SK-N-SH treated with all-trans-retinoic acid at 6 μM for 48 hours (cell line): ENCODE results near the gene NSUN7.

Experiments
- ATAC-seq: fragments of 200-7000 bp; cut with Tn5 transposase; 3 replicates; pipeline ENCODE4 v1.9.1; 2020; ENCODE audit warnings: mild to moderate bottlenecking, moderate library complexity
- ARNTL ChIP-seq: fragments of 450-650 bp; formaldehyde crosslinking; IDR thresholded peaks from 2 replicates; pipeline ENCODE4 v1.5.0; 2020; ENCODE audit warnings: low read depth, mild to moderate bottlenecking, moderate library complexity, borderline replicate concordance
- BACH2 ChIP-seq: fragments of 250-450 bp; sonication (Bioruptor Pico); IDR thresholded peaks from 2 replicates; pipeline ENCODE4 v1.9.0; 2021; ENCODE audit warnings: mild to moderate bottlenecking, borderline replicate concordance
- CSDC2 ChIP-seq: fragments of 250-450 bp; sonication (Bioruptor Pico); IDR thresholded peaks from 2 replicates; pipeline ENCODE4 v1.5.0; 2020; ENCODE audit warnings: mild to moderate bottlenecking, moderate library complexity
- GLIS3 ChIP-seq: fragments of 250-450 bp; sonication (Bioruptor Pico); IDR thresholded peaks from 2 replicates; pipeline ENCODE4 v1.5.0; 2020; ENCODE audit warnings: mild to moderate bottlenecking, moderate library complexity
- ISL1 ChIP-seq: fragments of 250-450 bp; sonication (Bioruptor Pico); IDR thresholded peaks from 2 replicates; pipeline ENCODE4 v2.1.2; 2022; ENCODE audit warnings: mild to moderate bottlenecking, moderate library complexity
- PPARA ChIP-seq: fragments of 250-450 bp; sonication (Bioruptor Pico); IDR thresholded peaks from 2 replicates; pipeline ENCODE4 v1.5.0; 2020; ENCODE audit warnings: mild to moderate bottlenecking, borderline replicate concordance
- RARB ChIP-seq: fragments of 250-450 bp; sonication (Bioruptor Pico); IDR thresholded peaks from 2 replicates; pipeline ENCODE4 v1.8.0; 2021; ENCODE audit warnings: mild to moderate bottlenecking, moderate library complexity
- SNAI2 ChIP-seq: fragments of 250-450 bp; sonication (Bioruptor Pico); IDR thresholded peaks from 2 replicates; pipeline ENCODE4 v1.5.0; 2020; ENCODE audit warnings: mild to moderate bottlenecking, moderate library complexity
- TCF4 ChIP-seq: fragments of 250-450 bp; sonication (Bioruptor Pico); IDR thresholded peaks from 2 replicates; pipeline ENCODE4 v1.8.0; 2021; ENCODE audit warnings: mild to moderate bottlenecking, moderate library complexity, borderline replicate concordance
- TOX ChIP-seq: fragments of 250-450 bp; sonication (Bioruptor Pico); IDR thresholded peaks from 2 replicates; pipeline ENCODE4 v1.8.0; 2021; ENCODE audit warnings: mild to moderate bottlenecking, moderate library complexity, borderline replicate concordance
- ZC3H10 ChIP-seq: fragments of 250-450 bp; sonication (Bioruptor Pico); IDR thresholded peaks from 2 replicates; pipeline ENCODE4 v1.5.1; 2021; ENCODE audit warnings: mild to moderate bottlenecking, moderate library complexity
- ZFP3 ChIP-seq: fragments of 250-450 bp; sonication (Bioruptor Pico); IDR thresholded peaks from 2 replicates; pipeline ENCODE4 v1.5.0; 2020; ENCODE audit warnings: mild to moderate bottlenecking, moderate library complexity
- ZFP30 ChIP-seq: fragments of 450-650 bp; formaldehyde crosslinking; IDR thresholded peaks from 2 replicates; pipeline ENCODE4 v1.5.0; 2022; ENCODE audit warnings: mild to moderate bottlenecking, moderate library complexity
- ZNF565 ChIP-seq: fragments of 450-650 bp; formaldehyde crosslinking; conservative IDR thresholded peaks from 2 replicates; pipeline ENCODE4 v1.5.0; 2020; ENCODE audit warnings: low read depth, mild to moderate bottlenecking, moderate library complexity
- ZNF70 ChIP-seq: fragments of 450-650 bp; formaldehyde crosslinking; IDR thresholded peaks from 2 replicates; pipeline ENCODE4 v1.5.0; 2020; ENCODE audit warnings: mild to moderate bottlenecking, moderate library complexity
- ZNF8 ChIP-seq: fragments of 450-650 bp; formaldehyde crosslinking; IDR thresholded peaks from 2 replicates; pipeline ENCODE4 v1.5.0; 2020; ENCODE audit warnings: mild to moderate bottlenecking, moderate library complexity
- TF ChIP-seq, protein P1 (sequence below): fragments of 250-450 bp; sonication (Bioruptor Pico); IDR thresholded peaks from 2 replicates; pipeline ENCODE4 v1.8.0; 2020; ENCODE audit warnings: mild to moderate bottlenecking, moderate library complexity, borderline replicate concordance
- TF ChIP-seq, protein P2 (sequence below): fragments of 250-450 bp; sonication (Bioruptor Pico); IDR thresholded peaks from 2 replicates; pipeline ENCODE4 v1.5.1; 2020; ENCODE audit warnings: low read depth, mild to moderate bottlenecking, moderate library complexity
- TF ChIP-seq, protein P3 (sequence below): fragments of 250-450 bp; sonication (Bioruptor Pico); IDR thresholded peaks from 2 replicates; pipeline ENCODE4 v1.5.1; 2021; ENCODE audit warnings: mild to moderate bottlenecking, moderate library complexity

NSUN7 gene

DNA sequence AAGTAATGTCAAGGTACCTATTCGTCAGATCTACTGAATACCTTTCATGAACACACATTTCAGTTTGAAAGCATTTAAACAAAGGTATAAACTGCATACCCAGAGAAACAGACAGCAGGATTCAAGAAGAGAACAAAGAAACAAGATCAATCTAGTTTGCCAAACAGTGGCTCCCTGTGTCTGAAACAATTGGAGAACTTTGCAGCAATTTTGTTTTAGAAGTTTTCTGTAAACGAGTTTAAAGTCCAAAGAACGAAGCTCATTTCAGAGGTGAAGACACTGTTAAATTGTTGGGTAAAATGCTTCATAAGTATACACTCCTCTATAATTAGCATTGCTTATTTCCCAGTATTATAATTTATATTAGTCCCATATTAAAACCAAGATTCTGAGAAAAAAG is 21.4 kb upstream of the NSUN7 start (continued):
- TF ChIP-seq ZC3H10 (no peak), ZFP3 (CRISPR knock-in tag) (no peak)
- TF ChIP-seq, protein P1, sequence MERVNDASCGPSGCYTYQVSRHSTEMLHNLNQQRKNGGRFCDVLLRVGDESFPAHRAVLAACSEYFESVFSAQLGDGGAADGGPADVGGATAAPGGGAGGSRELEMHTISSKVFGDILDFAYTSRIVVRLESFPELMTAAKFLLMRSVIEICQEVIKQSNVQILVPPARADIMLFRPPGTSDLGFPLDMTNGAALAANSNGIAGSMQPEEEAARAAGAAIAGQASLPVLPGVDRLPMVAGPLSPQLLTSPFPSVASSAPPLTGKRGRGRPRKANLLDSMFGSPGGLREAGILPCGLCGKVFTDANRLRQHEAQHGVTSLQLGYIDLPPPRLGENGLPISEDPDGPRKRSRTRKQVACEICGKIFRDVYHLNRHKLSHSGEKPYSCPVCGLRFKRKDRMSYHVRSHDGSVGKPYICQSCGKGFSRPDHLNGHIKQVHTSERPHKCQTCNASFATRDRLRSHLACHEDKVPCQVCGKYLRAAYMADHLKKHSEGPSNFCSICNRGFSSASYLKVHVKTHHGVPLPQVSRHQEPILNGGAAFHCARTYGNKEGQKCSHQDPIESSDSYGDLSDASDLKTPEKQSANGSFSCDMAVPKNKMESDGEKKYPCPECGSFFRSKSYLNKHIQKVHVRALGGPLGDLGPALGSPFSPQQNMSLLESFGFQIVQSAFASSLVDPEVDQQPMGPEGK (CRISPR knock-in tag): no peak
- TF ChIP-seq, protein P2, sequence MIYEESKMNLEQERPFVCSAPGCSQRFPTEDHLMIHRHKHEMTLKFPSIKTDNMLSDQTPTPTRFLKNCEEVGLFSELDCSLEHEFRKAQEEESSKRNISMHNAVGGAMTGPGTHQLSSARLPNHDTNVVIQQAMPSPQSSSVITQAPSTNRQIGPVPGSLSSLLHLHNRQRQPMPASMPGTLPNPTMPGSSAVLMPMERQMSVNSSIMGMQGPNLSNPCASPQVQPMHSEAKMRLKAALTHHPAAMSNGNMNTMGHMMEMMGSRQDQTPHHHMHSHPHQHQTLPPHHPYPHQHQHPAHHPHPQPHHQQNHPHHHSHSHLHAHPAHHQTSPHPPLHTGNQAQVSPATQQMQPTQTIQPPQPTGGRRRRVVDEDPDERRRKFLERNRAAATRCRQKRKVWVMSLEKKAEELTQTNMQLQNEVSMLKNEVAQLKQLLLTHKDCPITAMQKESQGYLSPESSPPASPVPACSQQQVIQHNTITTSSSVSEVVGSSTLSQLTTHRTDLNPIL (CRISPR knock-in tag): no peak

DNA sequence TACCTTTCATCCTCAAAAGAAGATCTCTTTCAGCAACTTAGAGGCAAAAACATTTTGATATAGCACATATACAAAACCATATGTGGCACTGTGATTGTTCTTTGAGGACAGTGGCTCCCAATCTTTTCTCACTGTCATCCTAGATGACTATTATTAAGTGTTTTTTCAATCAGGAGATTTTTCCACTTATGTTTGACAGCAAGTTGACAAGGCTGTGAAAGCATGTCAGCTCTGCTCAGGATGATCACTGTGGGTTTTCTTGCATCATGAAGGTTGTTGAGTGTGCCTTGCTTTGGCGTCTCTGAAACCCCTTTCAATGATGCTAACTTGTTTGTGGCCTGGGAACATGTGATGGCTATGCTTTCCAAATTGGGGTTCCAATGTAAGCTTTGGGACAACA is 20.2 kb upstream of the NSUN7 start:
- ATAC-seq: no peak
- no peak for TF ChIP-seq SNAI2 (CRISPR knock-in tag)
- TF ChIP-seq RARB (CRISPR knock-in tag): no peak
- no peak for TF ChIP-seq ZNF565
- TF ChIP-seq GLIS3: no peak
- TF ChIP-seq, protein P3, sequence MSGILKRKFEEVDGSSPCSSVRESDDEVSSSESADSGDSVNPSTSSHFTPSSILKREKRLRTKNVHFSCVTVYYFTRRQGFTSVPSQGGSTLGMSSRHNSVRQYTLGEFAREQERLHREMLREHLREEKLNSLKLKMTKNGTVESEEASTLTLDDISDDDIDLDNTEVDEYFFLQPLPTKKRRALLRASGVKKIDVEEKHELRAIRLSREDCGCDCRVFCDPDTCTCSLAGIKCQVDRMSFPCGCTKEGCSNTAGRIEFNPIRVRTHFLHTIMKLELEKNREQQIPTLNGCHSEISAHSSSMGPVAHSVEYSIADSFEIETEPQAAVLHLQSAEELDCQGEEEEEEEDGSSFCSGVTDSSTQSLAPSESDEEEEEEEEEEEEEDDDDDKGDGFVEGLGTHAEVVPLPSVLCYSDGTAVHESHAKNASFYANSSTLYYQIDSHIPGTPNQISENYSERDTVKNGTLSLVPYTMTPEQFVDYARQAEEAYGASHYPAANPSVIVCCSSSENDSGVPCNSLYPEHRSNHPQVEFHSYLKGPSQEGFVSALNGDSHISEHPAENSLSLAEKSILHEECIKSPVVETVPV (CRISPR knock-in tag): no peak
- TF ChIP-seq PPARA: no peak
- TF ChIP-seq, protein P2 (CRISPR knock-in tag): no peak
- no peak for TF ChIP-seq ZC3H10
- TF ChIP-seq TOX (CRISPR knock-in tag): no peak
- TF ChIP-seq ZFP3 (CRISPR knock-in tag): no peak
- no peak for TF ChIP-seq CSDC2 (CRISPR knock-in tag)

DNA sequence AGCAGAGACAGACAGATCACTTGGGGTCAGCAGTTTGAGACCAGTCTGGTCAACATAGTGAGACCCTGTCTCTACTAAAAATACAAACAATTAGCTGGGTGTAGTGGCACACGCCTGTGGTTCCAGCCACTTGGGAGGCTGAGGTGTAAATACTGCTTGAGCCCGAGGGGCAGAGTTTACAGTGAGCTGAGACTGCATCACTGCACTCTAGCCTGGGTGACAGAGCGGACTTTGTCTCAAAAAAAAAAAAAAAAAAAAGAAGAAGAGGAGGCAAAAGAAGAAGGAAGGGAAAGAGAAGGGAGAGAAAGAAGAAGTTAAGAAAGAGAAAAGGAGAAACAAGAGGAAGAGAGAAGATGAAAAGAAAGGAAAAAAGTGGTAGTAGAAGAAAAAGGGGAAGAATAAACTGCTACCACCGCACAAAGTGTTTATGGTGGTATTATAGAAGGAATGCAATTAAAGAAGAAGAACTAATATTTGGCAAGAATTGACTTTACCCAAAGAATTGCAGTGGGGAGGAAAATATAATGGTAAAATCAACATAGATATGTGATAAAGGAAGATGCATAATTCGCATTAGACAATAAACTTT is 19.6 kb upstream of the NSUN7 start:
- ATAC-seq: no peak
- TF ChIP-seq CSDC2 (CRISPR knock-in tag) (no peak), GLIS3 (no peak), ZFP30 (CRISPR knock-in tag) (no peak), BACH2 (CRISPR knock-in tag) (no peak), SNAI2 (CRISPR knock-in tag) (no peak), ISL1 (CRISPR knock-in tag) (no peak), PPARA (no peak), TOX (CRISPR knock-in tag) (no peak), ARNTL (CRISPR knock-in tag) (no peak), ZNF8 (CRISPR knock-in tag) (no peak), ZNF565 (no peak)
- TF ChIP-seq, protein P1 (CRISPR knock-in tag): no peak
- TF ChIP-seq, all 23 proteins: peak for 0

DNA sequence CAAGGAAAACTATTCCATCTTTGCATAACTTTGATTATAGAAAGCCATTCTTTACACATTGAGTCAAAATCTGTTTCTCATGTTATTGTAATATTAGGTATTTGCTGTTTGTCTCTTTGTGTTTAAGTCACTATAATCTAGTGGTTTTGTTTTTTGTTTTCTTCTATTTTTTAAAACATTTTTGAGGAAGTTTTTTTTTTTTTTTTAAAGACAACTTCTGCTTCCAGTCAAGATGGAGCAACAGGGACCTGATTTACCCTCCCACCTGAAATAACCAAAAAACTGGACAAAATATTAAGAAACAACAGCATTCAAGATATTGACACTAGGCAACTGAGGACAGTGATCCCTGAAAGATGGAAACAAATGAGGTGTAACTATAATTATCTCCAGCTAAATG is 18.4 kb upstream of the NSUN7 start:
- ATAC-seq: no peak

More for the DNA sequence above, 18.4 kb upstream of the NSUN7 start:
- TF ChIP-seq ZFP30 (CRISPR knock-in tag) (no peak), ZC3H10 (no peak), ARNTL (CRISPR knock-in tag) (no peak), SNAI2 (CRISPR knock-in tag) (no peak), PPARA (no peak), TCF4 (CRISPR knock-in tag) (no peak), TOX (CRISPR knock-in tag) (no peak), CSDC2 (CRISPR knock-in tag) (no peak), ZNF70 (CRISPR knock-in tag) (no peak), ZNF565 (no peak), GLIS3 (no peak)
- TF ChIP-seq, protein P2 (CRISPR knock-in tag): no peak
- TF ChIP-seq, protein P1 (CRISPR knock-in tag): no peak
- TF ChIP-seq, protein P3 (CRISPR knock-in tag): no peak
